Body of pancreas (tissue), 4 donors: ENCODE measurements around the gene SOX5. TPM values are rescaled to one million over a fixed set of nuclear protein-coding genes. Genes with fewer than 3 reads are reported as not detected.

Experiments used
- ATAC-seq: fragments of 150-250 bp; one replicate; pipeline ENCODE4 v1.9.1; 2016
- DNase-seq, 4 donors: peaks; one replicate each; pipeline ENCODE4 v3.0.0-alpha.2; 2019
- H3K27ac ChIP-seq, 4 donors: fragments of 200-600 bp; sonication (generic); 1 replicate in 3 of 4; 2 replicates in 1 of 4; pipeline versions ENCODE4 v1.5.1 to v1.6.1; 2016 to 2019; ENCODE audit warnings: mild to moderate bottlenecking in 1 of 4, mixed read lengths in 1 of 4, moderate library complexity in 1 of 4
- H3K27me3 ChIP-seq, 2 donors: fragments of 200-600 bp; sonication (generic); one replicate each; pipeline ENCODE4 v1.6.0; 2016; ENCODE audit warnings: mild to moderate bottlenecking in 1 of 2
- H3K36me3 ChIP-seq, 2 donors: fragments of 200-600 bp; sonication (generic); replicated peaks in 1 of 2; 2 replicates each; pipeline ENCODE4 v1.5.1; 2016; ENCODE audit warnings: low read depth in 2 of 2; ENCODE audit not compliant: insufficient read depth in 1 of 2
- H3K4me1 ChIP-seq: fragments of 200-600 bp; sonication (generic); one replicate; pipeline ENCODE4 v1.6.0; 2016
- H3K4me3 ChIP-seq, 2 donors: fragments of 200-600 bp; sonication (generic); 1 replicate in 1 of 2; 2 replicates in 1 of 2; pipeline ENCODE4 v1.5.1; 2016 to 2019
- H3K9me3 ChIP-seq, 3 donors: fragments of 200-600 bp; sonication (generic); 1 replicate in 2 of 3; 2 replicates in 1 of 3; pipeline ENCODE4 v1.5.1; 2016
- CTCF ChIP-seq, 7 experiments: fragments of 450-650 bp in 4 of 7; fragments of 200-600 bp in 3 of 7; sonication (generic) in 3 of 7; IDR thresholded peaks; one replicate each; pipeline ENCODE4 v1.5.1; 2016 to 2019; ENCODE audit warnings: antibody characterized with exemption in 7 of 7
- POLR2A ChIP-seq, 3 donors: fragments of 450-650 bp; IDR thresholded peaks; one replicate each; pipeline ENCODE4 v1.6.1; 2016; ENCODE audit warnings: antibody characterized with exemption in 3 of 3, mild to moderate bottlenecking in 2 of 3
- WGBS, 2 donors: methylation state at CpG; one replicate each; pipeline ENCODE4 v1.1.5; 2017; 5-methylcytosine and 5-hydroxymethylcytosine counted together
- intact Hi-C: fragments of 100-400 bp; cut with DNase I; formaldehyde crosslinking; loops from one replicate; pipeline ENCODE4 v1.15.1; 2023
- total RNA-seq, 2 donors: library from RNA; depleted of rRNA; stranded (reverse); fragments of >200 nt; gene quantifications; one replicate each; pipeline ENCODE4 v1.1.0, GENCODE V29; 2016

The SOX5 gene
- total RNA-seq, 2 donors from 2014 or later: 3.0 to 10.4 TPM

- Histone ChIP-seq H3K27ac (no peak overlapping the region), H3K36me3 (no peaks in the 10 kb centered on the region), H3K27me3 (no peaks in the 10 kb centered on the region), H3K9me3 (no peaks in the 10 kb centered on the region), H3K4me3 (no peak overlapping the region), H3K4me1 (no peaks in the 10 kb centered on the region)
- ATAC-seq: no peak
- intact Hi-C loops: no loop called here
- DNase-seq: no peak
- WGBS, 2 donors: 50% methylated on average over 1 of the region's 1 CpG
- TF ChIP-seq CTCF (IDR thresholded peaks at IDR 0.05): no peak
- TF ChIP-seq POLR2A (IDR thresholded peaks at IDR 0.05): no peak
Observed at GRCh38 chr12:23959826-23960225, 10.4 kb upstream of the SOX5 start.

GRCh38 chr12:23954332-23954731, 4.9 kb upstream of the SOX5 start:
- no peak overlapping the region for H3K4me3 ChIP-seq
- H3K27me3 ChIP-seq: no peaks in the 10 kb centered on the region
- H3K36me3 ChIP-seq: no peaks in the 10 kb centered on the region
- ATAC-seq: no peak
- peaks cover 13% of the 10 kb centered on the region for H3K4me1 ChIP-seq
- H3K27ac ChIP-seq: no peak overlapping the region
- DNase-seq: no peak
- H3K9me3 ChIP-seq: no peaks in the 10 kb centered on the region
- no peak for TF ChIP-seq POLR2A (IDR thresholded peaks at IDR 0.05)
- no peak for TF ChIP-seq CTCF (IDR thresholded peaks at IDR 0.05)
- intact Hi-C loops: no loop called here

DNA sequence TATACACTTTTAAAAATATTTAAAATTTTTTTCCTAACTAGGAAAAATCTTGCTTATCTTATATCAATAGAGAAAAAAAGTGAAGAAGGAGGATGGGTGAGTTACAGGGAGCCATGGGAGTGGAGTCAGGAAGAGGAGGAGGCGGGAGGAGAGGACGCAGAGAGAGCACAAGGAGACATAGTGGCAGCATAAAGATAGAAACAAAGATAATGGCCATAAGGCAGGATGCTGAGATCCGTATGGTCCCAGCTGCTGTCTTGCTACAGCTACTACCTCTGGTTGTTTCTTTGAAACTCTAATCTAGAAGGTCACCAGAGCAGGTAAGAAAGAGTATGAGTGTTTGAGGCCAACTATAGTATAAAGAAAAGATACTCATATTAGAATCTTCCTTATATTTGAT, 2.6 kb upstream of the SOX5 start:
- H3K9me3 ChIP-seq: no peaks in the 10 kb centered on the region
- no peak for TF ChIP-seq POLR2A (IDR thresholded peaks at IDR 0.05)
- TF ChIP-seq CTCF (IDR thresholded peaks at IDR 0.05): no peak
- no peak overlapping the region for H3K27ac ChIP-seq
- WGBS, 2 donors: 71 to 79% methylated on average over 3 of the region's 3 CpGs
- H3K4me3 ChIP-seq: no peak overlapping the region
- no peak for DNase-seq
- no peak for ATAC-seq
- no peaks in the 10 kb centered on the region for H3K27me3 ChIP-seq
- no peaks in the 10 kb centered on the region for H3K36me3 ChIP-seq
- intact Hi-C loops: no loop called here
- H3K4me1 ChIP-seq: peaks cover 19% of the 10 kb centered on the region

DNA sequence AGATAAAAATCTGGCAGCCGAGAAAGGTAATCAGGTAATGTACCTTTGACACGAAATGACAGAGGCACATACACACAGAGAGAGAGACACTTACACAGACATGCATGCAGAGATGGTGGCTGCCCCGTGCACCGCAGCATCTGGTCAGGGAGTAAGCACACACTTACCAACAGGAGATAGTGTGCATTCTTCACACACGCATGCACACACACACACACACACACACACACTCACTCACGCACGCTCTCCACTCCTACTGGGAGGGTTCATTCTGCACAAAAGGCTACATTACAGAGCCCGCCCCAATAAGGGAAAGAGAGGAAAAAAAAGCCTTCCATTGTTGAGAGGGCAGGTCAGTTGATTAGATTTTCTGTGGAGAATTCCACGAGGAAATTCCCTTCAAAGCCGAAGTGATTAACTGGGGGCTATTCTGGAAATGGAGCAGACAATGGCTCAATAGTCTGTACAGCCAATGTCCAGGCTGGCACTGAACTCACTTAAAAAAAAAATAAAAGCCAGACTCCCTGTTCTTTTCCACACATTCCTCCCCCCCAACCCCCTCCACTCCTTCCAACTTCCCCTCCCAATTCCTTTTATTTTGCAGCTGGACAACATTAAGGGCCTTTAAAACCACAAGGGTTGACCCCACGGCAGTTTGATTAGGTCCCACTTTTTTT, 1.4 kb upstream of the SOX5 start:
- Histone ChIP-seq H3K27ac (peak overlapping the region in 1 of 4 donors; percentile 3), H3K9me3 (no peaks in the 10 kb centered on the region), H3K27me3 (no peaks in the 10 kb centered on the region), H3K4me3 (no peak overlapping the region), H3K36me3 (no peaks in the 10 kb centered on the region), H3K4me1 (peaks cover 19% of the 10 kb centered on the region)
- peak; percentile 31 for ATAC-seq
- no peak for TF ChIP-seq POLR2A (IDR thresholded peaks at IDR 0.05)
- 3 to 13% methylated on average over 11 of the region's 11 CpGs for WGBS, 2 donors
- DNase-seq: peak in 1 of 4 donors; percentile 13
- intact Hi-C loops: no loop called here

- H3K9me3 ChIP-seq: no peaks in the 10 kb centered on the region
- H3K4me1 ChIP-seq: peaks cover 19% of the 10 kb centered on the region
- DNase-seq (peak in 2 of 4 donors; percentile 2 to 19), ATAC-seq (peak; percentile 36)
- H3K4me3 ChIP-seq: peak overlapping the region in 1 of 2 donors; percentile 20
- 1 to 3% methylated on average over 17 of the region's 17 CpGs for WGBS, 2 donors
- no peaks in the 10 kb centered on the region for H3K27me3 ChIP-seq
- intact Hi-C loops: no loop called here
- peak overlapping the region in 1 of 4 donors; percentile 3 for H3K27ac ChIP-seq
- no peaks in the 10 kb centered on the region for H3K36me3 ChIP-seq
- TF ChIP-seq CTCF (IDR thresholded peaks at IDR 0.05) (no peak), POLR2A (IDR thresholded peaks at IDR 0.05) (no peak)
Observed at GRCh38 chr12:23950210-23950774, 822 bp upstream of the SOX5 start.
